ENCODE measurements around the gene CYP24A1.

Gene CYP24A1

DNA sequence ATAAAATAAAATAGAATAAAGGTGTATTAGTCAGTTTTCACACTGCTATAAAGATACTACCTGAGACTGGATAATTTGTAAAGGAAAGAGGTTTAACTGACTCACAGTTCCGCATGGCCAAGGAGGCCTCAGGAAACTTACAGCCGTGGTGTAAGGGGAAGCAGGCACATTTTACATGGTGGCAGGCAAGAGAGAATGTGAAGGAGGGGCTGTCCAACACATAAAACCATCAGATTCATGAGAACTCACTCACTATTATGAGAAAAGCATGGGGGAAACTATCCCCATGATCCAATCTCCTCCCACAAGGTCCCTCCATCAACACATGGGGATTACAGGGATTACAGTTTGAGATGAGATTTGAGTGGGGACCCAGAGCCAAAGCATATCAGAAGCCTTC is 62.3 kb downstream of the CYP24A1 start:
- TF ChIP-seq, protein P1, sequence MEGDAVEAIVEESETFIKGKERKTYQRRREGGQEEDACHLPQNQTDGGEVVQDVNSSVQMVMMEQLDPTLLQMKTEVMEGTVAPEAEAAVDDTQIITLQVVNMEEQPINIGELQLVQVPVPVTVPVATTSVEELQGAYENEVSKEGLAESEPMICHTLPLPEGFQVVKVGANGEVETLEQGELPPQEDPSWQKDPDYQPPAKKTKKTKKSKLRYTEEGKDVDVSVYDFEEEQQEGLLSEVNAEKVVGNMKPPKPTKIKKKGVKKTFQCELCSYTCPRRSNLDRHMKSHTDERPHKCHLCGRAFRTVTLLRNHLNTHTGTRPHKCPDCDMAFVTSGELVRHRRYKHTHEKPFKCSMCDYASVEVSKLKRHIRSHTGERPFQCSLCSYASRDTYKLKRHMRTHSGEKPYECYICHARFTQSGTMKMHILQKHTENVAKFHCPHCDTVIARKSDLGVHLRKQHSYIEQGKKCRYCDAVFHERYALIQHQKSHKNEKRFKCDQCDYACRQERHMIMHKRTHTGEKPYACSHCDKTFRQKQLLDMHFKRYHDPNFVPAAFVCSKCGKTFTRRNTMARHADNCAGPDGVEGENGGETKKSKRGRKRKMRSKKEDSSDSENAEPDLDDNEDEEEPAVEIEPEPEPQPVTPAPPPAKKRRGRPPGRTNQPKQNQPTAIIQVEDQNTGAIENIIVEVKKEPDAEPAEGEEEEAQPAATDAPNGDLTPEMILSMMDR (IDR thresholded peaks at IDR 0.05) = no peak
- no peak for TF ChIP-seq ZFX (IDR thresholded peaks at IDR 0.05; ENCODE audit: borderline replicate concordance)
- no peak overlapping the region for H3K27ac ChIP-seq

DNA sequence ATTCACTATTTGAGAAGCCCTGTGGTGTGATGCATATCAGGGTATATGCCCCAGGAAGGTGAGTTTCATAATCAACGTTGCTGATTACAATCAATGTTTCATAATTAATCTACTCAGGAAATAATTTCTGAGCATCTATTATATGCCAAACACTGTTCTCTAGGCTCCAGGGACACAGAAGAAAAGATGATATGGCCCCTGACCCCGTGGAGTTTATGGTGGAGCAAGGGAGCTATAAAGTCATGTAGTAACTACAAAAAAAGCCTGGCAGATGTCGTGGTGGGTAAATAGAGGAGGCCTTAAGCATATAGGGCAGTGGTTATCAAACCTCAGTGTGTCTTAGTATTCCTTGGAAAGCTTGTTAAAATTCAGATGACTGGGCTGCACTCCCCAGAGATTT is 63.3 kb downstream of the CYP24A1 start:
- TF ChIP-seq, protein P1 (IDR thresholded peaks at IDR 0.05) = no peak
- TF ChIP-seq ZFX (IDR thresholded peaks at IDR 0.05; ENCODE audit: borderline replicate concordance) = no peak
- no peak overlapping the region for H3K27ac ChIP-seq

DNA sequence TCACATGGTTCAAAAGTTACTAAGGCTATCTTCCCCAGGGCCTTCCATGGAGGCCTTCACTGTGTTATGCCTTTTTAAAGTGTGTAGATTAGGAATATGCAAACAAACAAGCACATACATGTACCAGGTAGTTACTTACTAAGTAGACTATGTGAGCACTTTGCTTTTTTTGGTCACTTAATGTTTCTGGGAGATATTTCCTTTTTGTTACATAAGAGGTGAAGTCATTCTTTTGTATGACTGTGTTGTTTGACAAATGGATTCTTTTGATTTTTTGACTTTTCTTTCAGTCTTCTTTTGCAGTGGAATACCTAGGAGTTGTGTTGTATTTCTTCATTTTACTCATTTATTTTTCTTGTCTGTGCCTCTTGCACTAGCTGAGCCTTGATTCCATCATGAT is 63.7 kb downstream of the CYP24A1 start:
- TF ChIP-seq, protein P1 (IDR thresholded peaks at IDR 0.05) = no peak
- TF ChIP-seq ZFX (IDR thresholded peaks at IDR 0.05; ENCODE audit: borderline replicate concordance) = no peak
- no peak overlapping the region for H3K27ac ChIP-seq

GRCh38 chr20:54108817-54109216 is 65.0 kb downstream of the CYP24A1 start:
- no peak for TF ChIP-seq ZFX (IDR thresholded peaks at IDR 0.05; ENCODE audit: borderline replicate concordance)
- TF ChIP-seq, protein P1 (IDR thresholded peaks at IDR 0.05) = no peak

DNA sequence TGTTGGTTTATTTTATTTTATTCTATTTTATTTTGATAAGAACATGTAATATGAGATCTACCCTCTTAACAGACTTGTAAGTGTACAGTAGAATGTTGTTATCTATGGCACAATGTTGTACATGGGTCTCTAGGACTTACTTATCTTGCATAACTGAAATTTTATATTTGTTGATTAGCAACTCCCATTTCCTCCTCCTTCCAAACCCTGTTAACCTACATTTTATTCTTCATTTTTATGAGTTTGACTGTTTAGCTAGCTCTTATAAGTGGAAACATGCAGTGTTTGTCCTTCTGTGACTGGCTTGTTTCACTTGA is 65.5 kb downstream of the CYP24A1 start:
- no peak overlapping the region for H3K27ac ChIP-seq
- no peak for TF ChIP-seq ZFX (IDR thresholded peaks at IDR 0.05; ENCODE audit: borderline replicate concordance)
- TF ChIP-seq, protein P1 (IDR thresholded peaks at IDR 0.05) = no peak

More at GRCh38 chr20:54108817-54109216, 65.0 kb downstream of the CYP24A1 start:
- H3K27ac ChIP-seq = no peak overlapping the region

DNA sequence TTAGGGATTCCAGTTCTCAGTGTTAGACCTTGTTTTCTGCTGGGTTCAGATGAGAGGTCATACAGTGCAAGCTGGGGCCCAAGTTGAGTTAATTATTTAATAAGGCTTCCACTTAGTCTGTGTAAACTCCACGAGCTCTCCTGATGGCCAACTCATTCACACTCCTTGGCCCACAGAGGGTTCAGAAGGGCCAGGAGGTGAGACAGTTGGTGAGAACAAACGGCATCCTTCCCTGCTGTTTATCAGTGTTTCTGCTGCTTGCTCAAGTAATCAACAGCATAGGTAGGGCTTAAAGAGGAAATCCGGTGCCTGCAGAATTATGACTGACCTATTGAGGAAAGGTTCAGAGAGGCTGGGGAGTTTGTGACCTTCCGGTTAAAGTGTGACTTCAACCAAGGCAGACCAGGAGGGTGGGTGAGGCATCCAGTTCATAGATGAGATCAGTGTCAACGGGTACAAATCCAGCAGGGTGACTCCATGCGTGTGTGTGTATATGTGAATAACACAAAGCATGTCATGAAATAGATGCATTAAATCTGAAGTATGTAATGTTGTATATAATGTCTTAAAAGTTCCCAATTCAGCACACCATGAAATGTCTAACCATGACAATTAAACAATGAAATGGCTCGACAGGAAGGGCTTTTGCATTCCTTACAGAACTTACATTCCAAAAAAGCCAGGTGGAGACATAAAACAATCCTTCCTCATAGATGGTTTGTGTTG is 66.0 kb downstream of the CYP24A1 start:
- H3K27ac ChIP-seq = no peak overlapping the region
- TF ChIP-seq, protein P1 (IDR thresholded peaks at IDR 0.05) = no peak
- no peak for TF ChIP-seq ZFX (IDR thresholded peaks at IDR 0.05; ENCODE audit: borderline replicate concordance)

DNA sequence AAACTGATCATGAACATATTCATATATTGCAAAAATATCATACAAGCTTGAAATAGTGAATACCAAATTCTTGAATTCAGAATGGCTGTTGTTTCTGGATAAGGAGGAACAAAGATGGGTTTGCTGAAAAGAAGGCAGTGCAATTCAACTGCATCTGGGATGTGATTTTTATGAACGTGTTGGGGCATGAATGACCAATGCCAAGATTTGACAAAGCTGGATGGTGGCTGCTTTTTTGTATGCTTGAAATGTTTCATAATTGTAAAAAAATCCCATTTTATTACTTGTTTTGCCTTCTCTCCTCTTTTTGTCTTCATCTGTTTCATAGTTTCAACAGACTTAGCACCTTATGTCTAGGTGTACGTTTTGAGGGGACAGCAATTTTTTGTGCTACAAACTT is 66.6 kb downstream of the CYP24A1 start:
- TF ChIP-seq, protein P1 (IDR thresholded peaks at IDR 0.05) = no peak
- no peak for TF ChIP-seq ZFX (IDR thresholded peaks at IDR 0.05; ENCODE audit: borderline replicate concordance)
- no peak overlapping the region for H3K27ac ChIP-seq

Measured in 22Rv1 (cell line).